Prostate gland (tissue), 2 donors: ENCODE results near the gene NUP88. TPM values are rescaled to one million over a fixed set of nuclear protein-coding genes. Genes with fewer than 3 reads are reported as not detected.

Source experiments
- DNase-seq: peaks from one replicate; pipeline ENCODE4 v3.0.0-alpha.2; 2019; ENCODE audit warnings: low spot score
- H3K27ac ChIP-seq, 2 donors: fragments of 200-600 bp; sonication (generic); 2 replicates each; pipeline ENCODE4 v1.5.1; 2017 to 2019
- H3K27me3 ChIP-seq: fragments of 200-600 bp; sonication (generic); replicated peaks from 2 replicates; pipeline ENCODE4 v1.5.1; 2019; ENCODE audit not compliant: insufficient read depth
- H3K36me3 ChIP-seq, 2 donors: fragments of 200-600 bp; sonication (generic); 1 replicate in 1 of 2; 2 replicates in 1 of 2; pipeline versions ENCODE4 v1.5.1 to v1.8.1; 2017 to 2019
- H3K4me1 ChIP-seq: fragments of 200-600 bp; sonication (generic); replicated peaks from 2 replicates; pipeline ENCODE4 v1.5.1; 2019
- H3K4me3 ChIP-seq, 2 donors: fragments of 200-600 bp; sonication (generic); 2 replicates each; pipeline ENCODE4 v1.5.1; 2017 to 2019
- H3K9me3 ChIP-seq: fragments of 200-600 bp; sonication (generic); 2 replicates; pipeline ENCODE4 v1.5.1; 2017
- POLR2A ChIP-seq: fragments of 450-650 bp; IDR thresholded peaks from one replicate; pipeline ENCODE4 v1.6.1; 2016; ENCODE audit warnings: antibody characterized with exemption, mild to moderate bottlenecking
- POLR2AphosphoS5 ChIP-seq: sonication (generic); formaldehyde crosslinking; IDR thresholded peaks from one replicate; pipeline ENCODE4 v1.6.1; 2017; ENCODE audit warnings: antibody characterized with exemption
- WGBS: methylation state at CpG from one replicate; pipeline ENCODE4 v1.1.5; 2018; 5-methylcytosine and 5-hydroxymethylcytosine counted together
- intact Hi-C: fragments of 100-400 bp; cut with DNase I; formaldehyde crosslinking; loops from one replicate; pipeline ENCODE4 v1.14.2; 2022
- total RNA-seq, 2 donors: library from RNA; depleted of rRNA; stranded (reverse); fragments of >200 nt; gene quantifications; one replicate each; pipeline ENCODE4 v1.1.0, GENCODE V29; 2016
- TF ChIP-seq, protein P1 (sequence below), 4 experiments: fragments of 200-600 bp in 2 of 4; fragments of 450-650 bp in 2 of 4; sonication (generic) in 2 of 4; IDR thresholded peaks; 1 replicate in 3 of 4; 2 replicates in 1 of 4; pipeline ENCODE4 v1.5.1; 2016 to 2019; ENCODE audit warnings: antibody characterized with exemption in 4 of 4, mild to moderate bottlenecking in 2 of 4, moderate library complexity in 2 of 4

NUP88 gene
- total RNA-seq, 2 donors from 2014 or later, result 64.8 to 105 TPM

DNA sequence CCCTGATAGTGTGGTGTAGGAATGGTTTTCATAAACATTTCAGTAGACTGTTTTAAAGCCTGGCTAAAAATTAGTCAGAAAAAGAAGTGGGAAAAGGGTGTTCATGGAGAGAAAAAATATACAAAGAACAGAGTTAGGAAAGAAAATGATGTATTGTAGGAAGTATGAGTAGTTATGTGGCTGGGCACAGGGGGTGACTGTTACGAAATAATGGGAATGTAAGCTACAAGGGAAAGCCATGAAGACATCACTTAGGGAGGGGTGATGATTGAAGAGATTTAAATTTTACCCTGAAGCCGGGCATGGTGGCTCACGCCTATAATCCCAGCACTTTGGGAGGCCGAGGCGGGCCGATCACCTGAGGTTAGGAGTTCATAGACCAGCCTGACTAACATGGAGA lies 55.3 kb downstream of the NUP88 start:
- no peaks in the 10 kb centered on the region for H3K27me3 ChIP-seq
- intact Hi-C loops, result no loop called here
- no peak for DNase-seq
- TF ChIP-seq POLR2AphosphoS5 (no peak), POLR2A (no peak)
- H3K4me1 ChIP-seq, result no peaks in the 10 kb centered on the region
- H3K9me3 ChIP-seq, result no peaks in the 10 kb centered on the region
- H3K4me3 ChIP-seq, result no peak overlapping the region
- H3K36me3 ChIP-seq, result peaks cover 0 to 5% of the 10 kb centered on the region in 2 donors
- no peak overlapping the region for H3K27ac ChIP-seq
- 95% methylated on average over 6 of the region's 6 CpGs for WGBS

GRCh38 chr17:5362162-5362811 lies 57.2 kb downstream of the NUP88 start:
- TF ChIP-seq, protein P1, sequence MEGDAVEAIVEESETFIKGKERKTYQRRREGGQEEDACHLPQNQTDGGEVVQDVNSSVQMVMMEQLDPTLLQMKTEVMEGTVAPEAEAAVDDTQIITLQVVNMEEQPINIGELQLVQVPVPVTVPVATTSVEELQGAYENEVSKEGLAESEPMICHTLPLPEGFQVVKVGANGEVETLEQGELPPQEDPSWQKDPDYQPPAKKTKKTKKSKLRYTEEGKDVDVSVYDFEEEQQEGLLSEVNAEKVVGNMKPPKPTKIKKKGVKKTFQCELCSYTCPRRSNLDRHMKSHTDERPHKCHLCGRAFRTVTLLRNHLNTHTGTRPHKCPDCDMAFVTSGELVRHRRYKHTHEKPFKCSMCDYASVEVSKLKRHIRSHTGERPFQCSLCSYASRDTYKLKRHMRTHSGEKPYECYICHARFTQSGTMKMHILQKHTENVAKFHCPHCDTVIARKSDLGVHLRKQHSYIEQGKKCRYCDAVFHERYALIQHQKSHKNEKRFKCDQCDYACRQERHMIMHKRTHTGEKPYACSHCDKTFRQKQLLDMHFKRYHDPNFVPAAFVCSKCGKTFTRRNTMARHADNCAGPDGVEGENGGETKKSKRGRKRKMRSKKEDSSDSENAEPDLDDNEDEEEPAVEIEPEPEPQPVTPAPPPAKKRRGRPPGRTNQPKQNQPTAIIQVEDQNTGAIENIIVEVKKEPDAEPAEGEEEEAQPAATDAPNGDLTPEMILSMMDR (IDR thresholded peaks at IDR 0.05), result no peak
- TF ChIP-seq POLR2A, result no peak
- no peak for TF ChIP-seq POLR2AphosphoS5
- no peak for DNase-seq
- Histone ChIP-seq H3K9me3 (no peaks in the 10 kb centered on the region), H3K4me1 (no peaks in the 10 kb centered on the region), H3K27me3 (no peaks in the 10 kb centered on the region), H3K27ac (no peak overlapping the region), H3K4me3 (no peak overlapping the region), H3K36me3 (peaks cover 0 to 5% of the 10 kb centered on the region in 2 donors)
- 60% methylated on average over 7 of the region's 7 CpGs for WGBS
- intact Hi-C loops, result no loop called here

- Histone ChIP-seq H3K4me1 (no peaks in the 10 kb centered on the region), H3K27me3 (no peaks in the 10 kb centered on the region), H3K9me3 (no peaks in the 10 kb centered on the region), H3K27ac (no peak overlapping the region), H3K4me3 (no peak overlapping the region), H3K36me3 (peaks cover 0 to 5% of the 10 kb centered on the region in 2 donors)
- TF ChIP-seq POLR2A, result no peak
- TF ChIP-seq POLR2AphosphoS5, result no peak
- TF ChIP-seq, protein P1 (IDR thresholded peaks at IDR 0.05), result no peak
- intact Hi-C loops, result no loop called here
- no peak for DNase-seq
- WGBS, result 77% methylated on average over 9 of the region's 9 CpGs
These were observed 58.0 kb downstream of the NUP88 start for GRCh38 chr17:5361426-5361825.

GRCh38 chr17:5355421-5356129 lies 63.9 kb downstream of the NUP88 start:
- Histone ChIP-seq H3K4me1 (no peaks in the 10 kb centered on the region), H3K27ac (no peak overlapping the region), H3K9me3 (no peaks in the 10 kb centered on the region), H3K36me3 (no peaks in the 10 kb centered on the region), H3K4me3 (no peak overlapping the region), H3K27me3 (no peaks in the 10 kb centered on the region)
- intact Hi-C loops, result no loop called here
- no peak for TF ChIP-seq POLR2A
- TF ChIP-seq, protein P1 (IDR thresholded peaks at IDR 0.05), result no peak
- no peak for TF ChIP-seq POLR2AphosphoS5
- DNase-seq, result no peak
- WGBS, result 34% methylated on average over 3 of the region's 3 CpGs

- H3K9me3 ChIP-seq, result no peaks in the 10 kb centered on the region
- no peak for DNase-seq
- H3K27me3 ChIP-seq, result no peaks in the 10 kb centered on the region
- H3K27ac ChIP-seq, result no peak overlapping the region
- intact Hi-C loops, result no loop called here
- no peak overlapping the region for H3K4me3 ChIP-seq
- no peaks in the 10 kb centered on the region for H3K4me1 ChIP-seq
- WGBS, result 57% methylated on average over 2 of the region's 2 CpGs
- no peaks in the 10 kb centered on the region for H3K36me3 ChIP-seq
- TF ChIP-seq, protein P1 (IDR thresholded peaks at IDR 0.05), result no peak
- TF ChIP-seq POLR2AphosphoS5 (no peak), POLR2A (no peak)
These were observed 64.5 kb downstream of the NUP88 start for GRCh38 chr17:5354886-5355415.
